HCT116 (cell line): ENCODE measurements around the gene CIB1. TPM values are rescaled to one million over a fixed set of nuclear protein-coding genes. Genes with fewer than 3 reads are reported as not detected.

Source experiments
- ATAC-seq: fragments of 200-7000 bp; cut with Tn5 transposase; 2 replicates; pipeline ENCODE4 v1.9.1; 2020; ENCODE audit warnings: mild to moderate bottlenecking, moderate library complexity
- BruUV-seq: library from RNA; stranded (reverse); fragments of 400-500 nt; replicated peaks from 2 replicates; lab custom pipeline; 2021; lab: Mats Ljungman, UMichigan
- CTCF ChIA-PET: fragments of 300-600 bp; sonication (Branson Sonifier 250); formaldehyde crosslinking; loops from one replicate; lab custom pipeline; 2021; ENCODE audit warnings: antibody characterized with exemption; lab: Charles Lee
- POLR2A ChIA-PET: fragments of 300-600, 350-600 bp; sonication (Branson Sonifier 250); formaldehyde crosslinking; loops from one replicate; lab custom pipeline; 2021; ENCODE audit warnings: antibody characterized with exemption; lab: Charles Lee
- RAD21 ChIA-PET, 2 experiments: fragments of 300-600 bp; sonication (Branson Sonifier 250); formaldehyde crosslinking; loops; one replicate each; lab custom pipeline; 2023; ENCODE audit warnings: low total read pairs in 2 of 2; ENCODE audit not compliant: uncharacterized antibody in 2 of 2, unreplicated experiment in 2 of 2, low non-redundant PET in 1 of 2; lab: Charles Lee
- DNase-seq: peaks from one replicate; pipeline ENCODE4 v3.0.0-alpha.2; 2010; ENCODE audit warnings: low read depth, low spot score
- H2AFZ ChIP-seq: fragments of 200-600 bp; shearing (Covaris generic), sonication (generic); 2 replicates; pipeline ENCODE4 v1.6.1; 2017; ENCODE audit warnings: low read depth, mixed run types, mixed read lengths, antibody characterized with exemption, low read length; ENCODE audit not compliant: poor library complexity, severe bottlenecking
- H3K27ac ChIP-seq: 2 replicates; pipeline ENCODE4 v1.5.1; 2012; ENCODE audit warnings: low read depth, low read length
- H3K27me3 ChIP-seq: fragments of 200-600 bp; sonication (generic); 2 replicates; pipeline ENCODE4 v1.6.1; 2016; ENCODE audit warnings: mixed run types, low read length, mixed read lengths; ENCODE audit not compliant: insufficient read depth
- H3K36me3 ChIP-seq, 2 experiments: fragments of 200-500 bp in 1 of 2; fragments of 200-600 bp in 1 of 2; sonication (Bioruptor generic) in 1 of 2; sonication (generic) in 1 of 2; 2 replicates each; pipeline versions ENCODE4 v1.5.1 to v1.6.1; 2014 to 2016; ENCODE audit warnings: low read length in 2 of 2, inconsistent platforms in 1 of 2, mixed read lengths in 1 of 2, mixed run types in 1 of 2; ENCODE audit not compliant: insufficient read depth in 2 of 2, control insufficient read depth in 1 of 2
- H3K4me1 ChIP-seq, 2 experiments: fragments of 200-600 bp in 1 of 2; sonication (generic) in 1 of 2; 2 replicates each; pipeline versions ENCODE4 v1.5.1 to v1.6.1; 2012 to 2017; ENCODE audit warnings: low read length in 2 of 2, inconsistent platforms in 1 of 2, mild to moderate bottlenecking in 1 of 2, mixed read lengths in 1 of 2, mixed run types in 1 of 2, moderate library complexity in 1 of 2; ENCODE audit not compliant: insufficient read depth in 2 of 2, control insufficient read depth in 1 of 2
- H3K4me2 ChIP-seq: fragments of 200-600 bp; sonication (generic); 2 replicates; pipeline ENCODE4 v1.6.1; 2017; ENCODE audit warnings: mixed run types, low read length, mixed read lengths
- H3K4me3 ChIP-seq, 2 experiments: fragments of 200-600 bp in 1 of 2; sonication (generic) in 1 of 2; replicated peaks in 1 of 2; 2 replicates each; pipeline ENCODE4 v1.5.1; 2011 to 2016; ENCODE audit warnings: low read length in 2 of 2, control low read depth in 1 of 2, low read depth in 1 of 2, mild to moderate bottlenecking in 1 of 2, mixed read lengths in 1 of 2, mixed run types in 1 of 2
- H3K79me2 ChIP-seq: fragments of 200-600 bp; sonication (generic); 2 replicates; pipeline ENCODE4 v1.6.1; 2017; ENCODE audit warnings: mild to moderate bottlenecking, mixed run types, low read length, moderate library complexity, mixed read lengths; ENCODE audit not compliant: insufficient read depth
- H3K9ac ChIP-seq: fragments of 200-600 bp; sonication (generic); 2 replicates; pipeline ENCODE4 v1.6.1; 2016; ENCODE audit warnings: low read length, mixed read lengths
- H3K9me2 ChIP-seq: fragments of 200-600 bp; sonication (generic), shearing (Covaris generic); 2 replicates; pipeline ENCODE4 v1.6.1; 2017; ENCODE audit warnings: mixed run types, mild to moderate bottlenecking, moderate library complexity; ENCODE audit not compliant: insufficient read depth
- H3K9me3 ChIP-seq, 2 experiments: fragments of 200-500 bp in 1 of 2; fragments of 200-600 bp in 1 of 2; sonication (Bioruptor generic) in 1 of 2; sonication (generic) in 1 of 2; 2 replicates each; pipeline ENCODE4 v1.6.1; 2014 to 2017; ENCODE audit warnings: low read length in 2 of 2, mixed read lengths in 2 of 2, inconsistent platforms in 1 of 2, low read depth in 1 of 2, mild to moderate bottlenecking in 1 of 2, mixed run types in 1 of 2, moderate library complexity in 1 of 2; ENCODE audit not compliant: control insufficient read depth in 1 of 2, insufficient read depth in 1 of 2
- H4K20me1 ChIP-seq: fragments of 200-600 bp; sonication (generic), shearing (Covaris generic); 2 replicates; pipeline ENCODE4 v1.6.1; 2017; ENCODE audit warnings: mixed run types, mild to moderate bottlenecking, moderate library complexity; ENCODE audit not compliant: insufficient read depth
- EGR1 ChIP-seq: IDR thresholded peaks from 2 replicates; pipeline ENCODE4 v1.6.1; 2012; ENCODE audit warnings: low read depth
- JUND ChIP-seq: IDR thresholded peaks from 2 replicates; pipeline ENCODE4 v1.6.1; 2012
- RAD21 ChIP-seq: IDR thresholded peaks from 2 replicates; pipeline ENCODE4 v1.6.1; 2012; ENCODE audit warnings: low read depth, mild to moderate bottlenecking
- TCF7L2 ChIP-seq: IDR thresholded peaks from 2 replicates; pipeline ENCODE4 v1.7.0; 2011; ENCODE audit warnings: borderline replicate concordance, inconsistent platforms; ENCODE audit not compliant: insufficient read depth, insufficient read length; ENCODE audit errors: extremely low read depth
- ZNF274 ChIP-seq: fragments of 200-500 bp; sonication (Bioruptor generic); IDR thresholded peaks from 2 replicates; pipeline ENCODE4 v1.6.1; 2014; ENCODE audit warnings: mild to moderate bottlenecking, low read depth, low read length, inconsistent platforms
- intact Hi-C: fragments of 100-400 bp; cut with micrococcal nuclease; formaldehyde crosslinking; loops from 2 replicates; pipeline ENCODE4 v1.10.0; 2022
- total RNA-seq: library from RNA; stranded (reverse); gene quantifications from one replicate; pipeline ENCODE4 v1.2.1, GENCODE V29; 2021; ENCODE audit not compliant: unreplicated experiment

The CIB1 gene
- total RNA-seq, 1 experiment from 2014 or later: 92.7 TPM

- TF ChIP-seq TCF7L2: no peak
Observed at GRCh38 chr15:90208356-90208755, 25.4 kb downstream of the CIB1 start (continued).

DNA sequence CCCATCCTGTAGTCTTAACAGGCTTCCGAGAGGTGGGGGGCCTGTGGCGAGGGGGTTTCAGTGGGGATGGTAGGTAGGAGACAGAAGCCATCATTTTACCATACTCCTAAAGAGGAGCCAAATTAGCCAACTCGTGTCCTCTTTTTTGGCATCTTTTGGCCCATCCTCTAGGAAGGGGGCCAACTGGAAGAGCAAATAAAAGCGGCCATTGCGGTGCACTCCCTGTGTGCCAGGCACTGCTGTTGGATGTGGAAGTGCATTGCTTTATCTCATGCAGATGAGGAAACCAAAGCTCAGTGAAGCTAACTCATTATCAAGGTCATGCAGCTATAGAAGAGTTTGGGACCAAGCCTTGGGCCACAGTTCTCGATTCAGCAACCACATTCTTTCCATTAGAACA, 26.5 kb downstream of the CIB1 start:
- ChIA-PET RAD21 (no interaction called here), POLR2A (no interaction called here), CTCF (no interaction called here)
- H3K27me3 ChIP-seq: no peaks in the 10 kb centered on the region
- H3K9me3 ChIP-seq: no peaks in the 10 kb centered on the region
- H3K4me1 ChIP-seq: peaks cover 34 to 76% of the 10 kb centered on the region in 2 experiments
- DNase-seq (no peak), ATAC-seq (no peak)
- H2AFZ ChIP-seq: no peak overlapping the region
- peaks cover 83% of the 10 kb centered on the region for H3K79me2 ChIP-seq
- no peak overlapping the region for H3K4me3 ChIP-seq
- H3K9me2 ChIP-seq: no peaks in the 10 kb centered on the region
- no peak overlapping the region for H3K27ac ChIP-seq
- intact Hi-C loops: no loop called here
- BruUV-seq: no TSS peak
- H3K9ac ChIP-seq: no peak overlapping the region
- no peaks in the 10 kb centered on the region for H4K20me1 ChIP-seq
- TF ChIP-seq JUND (no peak), ZNF274 (no peak), EGR1 (no peak)
- peaks cover 2 to 21% of the 10 kb centered on the region in 2 experiments; a peak in 3 of 4 replicates for H3K36me3 ChIP-seq
- H3K4me2 ChIP-seq: no peak overlapping the region

DNA sequence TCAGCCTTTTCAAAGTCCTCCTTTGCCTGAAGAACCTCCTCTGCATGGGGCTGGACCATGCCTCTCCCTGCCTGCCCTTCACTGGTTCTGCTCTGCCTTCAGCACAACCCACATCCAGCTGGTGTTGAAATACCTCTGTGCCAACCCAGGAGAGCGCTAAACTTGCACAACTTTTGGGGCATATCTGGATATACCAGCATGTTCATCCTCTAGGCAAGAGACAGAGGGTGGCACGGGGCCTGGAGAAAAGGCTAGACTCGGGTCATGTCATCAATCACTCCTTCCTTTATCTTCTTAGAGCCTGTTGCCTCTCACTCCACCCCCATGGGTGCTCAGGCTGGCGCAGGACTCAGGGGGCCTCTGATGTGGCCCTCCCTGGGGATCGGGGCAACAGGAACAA, 27.9 kb downstream of the CIB1 start:
- CTCF ChIA-PET: no interaction called here
- H3K4me3 ChIP-seq: no peak overlapping the region
- no TSS peak for BruUV-seq
- no peak for DNase-seq
- TF ChIP-seq RAD21: no peak
- H3K36me3 ChIP-seq: peaks cover 2 to 21% of the 10 kb centered on the region in 2 experiments; a peak in 3 of 4 replicates
- H3K4me2 ChIP-seq: no peak overlapping the region
- H3K79me2 ChIP-seq: peaks cover 91% of the 10 kb centered on the region
- no peaks in the 10 kb centered on the region for H4K20me1 ChIP-seq
- H3K4me1 ChIP-seq: peaks cover 24 to 66% of the 10 kb centered on the region in 2 experiments
- H2AFZ ChIP-seq: no peak overlapping the region
- intact Hi-C loops: no loop called here
- POLR2A ChIA-PET: no interaction called here
- H3K9ac ChIP-seq: no peak overlapping the region
- RAD21 ChIA-PET: interaction anchor here in 1 of 2 experiments (0.7 kb wide), 1 partner anchor 331 kb away, joined by 3 read pairs; no protein-coding TSS in a partner anchor
- no peak for ATAC-seq
- no peaks in the 10 kb centered on the region for H3K9me2 ChIP-seq
- no peak overlapping the region for H3K27ac ChIP-seq
- no peaks in the 10 kb centered on the region for H3K9me3 ChIP-seq
- no peaks in the 10 kb centered on the region for H3K27me3 ChIP-seq
